Activated CD4-positive, CD25-positive, alpha-beta regulatory T cell treated with anti-CD3 and anti-CD28 coated beads, Interleukin-2, amount 50 U/mL, for 72 hours (primary cell): Measurements from ENCODE around the gene ELOVL6.
"Not testable (repeated sequence)": the region's sequence is repeated elsewhere in the genome, so short reads cannot be mapped to it uniquely, and the experiment has no call there.

Experiments used
- DNase-seq: peaks from one replicate; pipeline ENCODE4 v3.0.0; 2021

Gene ELOVL6

DNA sequence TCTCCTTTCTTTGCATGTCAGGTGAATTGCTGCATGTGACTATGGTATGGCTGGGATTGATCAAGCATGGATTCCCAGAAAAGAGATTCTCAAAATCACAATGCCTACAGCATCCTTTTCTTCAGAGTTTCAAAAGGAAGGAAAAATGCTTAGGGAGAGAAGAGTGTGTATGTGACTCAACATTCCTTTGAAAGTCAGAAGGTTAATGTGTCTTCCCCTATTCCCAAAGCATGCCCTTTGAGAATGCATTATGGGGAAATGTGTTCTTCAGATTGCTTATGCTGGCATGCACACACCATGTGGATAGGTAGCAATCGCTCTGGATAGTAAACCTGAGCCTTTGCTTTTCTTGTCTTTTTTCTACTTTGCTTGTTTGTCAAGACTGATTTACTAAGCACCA, 78.5 kb downstream of the ELOVL6 start:
- no peak for DNase-seq

DNA sequence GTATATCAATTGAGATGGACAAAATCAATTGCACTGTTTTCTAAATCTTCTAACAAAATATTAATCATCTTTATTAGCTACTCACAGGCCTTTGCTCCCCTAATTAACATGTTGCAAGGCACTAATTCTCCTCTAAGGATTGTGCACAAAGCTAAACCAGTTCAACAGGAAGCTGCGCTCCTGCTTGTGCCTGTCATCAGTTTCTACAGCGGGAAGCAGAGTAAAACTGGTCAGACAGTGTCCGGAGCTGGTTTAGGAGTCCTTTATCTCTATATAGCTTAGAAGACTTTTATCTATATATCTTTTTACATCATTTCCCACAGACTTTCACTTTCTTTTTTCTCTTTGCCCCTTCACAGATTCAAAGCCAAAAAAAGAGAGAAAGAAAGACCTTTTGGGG, 79.1 kb downstream of the ELOVL6 start:
- DNase-seq: no peak

DNA sequence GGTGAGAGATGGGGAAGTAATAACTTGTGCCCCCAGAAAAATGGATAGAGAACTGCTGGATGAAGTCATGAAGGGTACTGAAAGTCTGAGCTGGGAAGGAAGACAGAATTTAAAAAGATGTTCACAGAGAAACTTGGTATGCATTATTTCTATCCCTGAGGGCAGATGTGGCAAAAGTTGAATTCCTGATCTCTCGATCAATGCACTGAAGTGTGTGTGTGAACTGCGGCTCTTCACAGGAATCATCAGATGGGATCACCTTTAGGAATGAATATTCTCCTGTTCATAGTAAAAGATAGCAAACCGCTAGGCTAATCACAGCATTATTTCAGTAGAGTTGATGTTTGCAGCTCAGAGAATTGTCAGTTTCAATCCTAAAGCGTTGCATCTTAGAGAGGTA, 86.4 kb downstream of the ELOVL6 start:
- no peak for DNase-seq

- DNase-seq: no peak
These were observed 89.0 kb downstream of the ELOVL6 start for GRCh38 chr4:110109455-110109854.

DNA sequence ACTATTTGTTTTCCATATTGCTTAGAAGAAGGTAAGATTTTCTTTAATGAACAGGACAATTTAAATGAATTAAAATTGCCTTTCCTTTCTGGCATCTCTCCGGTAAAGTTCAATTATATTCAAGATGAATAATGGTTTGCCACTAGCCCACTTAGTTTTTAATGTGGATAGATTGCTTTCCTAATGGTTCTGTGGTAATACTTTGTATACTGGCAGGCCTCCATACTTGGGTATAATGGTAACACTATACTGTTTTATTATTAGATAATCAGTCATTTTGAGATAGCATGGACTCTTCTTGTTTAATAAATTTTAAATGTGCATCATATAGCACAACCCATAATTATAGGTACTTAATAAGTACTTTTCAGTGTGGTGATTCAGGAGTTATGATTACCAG, 89.5 kb downstream of the ELOVL6 start:
- DNase-seq: no peak

GRCh38 chr4:110108422-110108821, 90.0 kb downstream of the ELOVL6 start:
- no peak for DNase-seq

GRCh38 chr4:110107866-110108265, 90.5 kb downstream of the ELOVL6 start:
- DNase-seq: no peak

- no peak for DNase-seq
These were observed 91.5 kb downstream of the ELOVL6 start for GRCh38 chr4:110106931-110107296.

- no peak for DNase-seq
These were observed 93.8 kb downstream of the ELOVL6 start for GRCh38 chr4:110104661-110105060.

- no peak for DNase-seq
These were observed 98.8 kb downstream of the ELOVL6 start for GRCh38 chr4:110099638-110100037.

DNA sequence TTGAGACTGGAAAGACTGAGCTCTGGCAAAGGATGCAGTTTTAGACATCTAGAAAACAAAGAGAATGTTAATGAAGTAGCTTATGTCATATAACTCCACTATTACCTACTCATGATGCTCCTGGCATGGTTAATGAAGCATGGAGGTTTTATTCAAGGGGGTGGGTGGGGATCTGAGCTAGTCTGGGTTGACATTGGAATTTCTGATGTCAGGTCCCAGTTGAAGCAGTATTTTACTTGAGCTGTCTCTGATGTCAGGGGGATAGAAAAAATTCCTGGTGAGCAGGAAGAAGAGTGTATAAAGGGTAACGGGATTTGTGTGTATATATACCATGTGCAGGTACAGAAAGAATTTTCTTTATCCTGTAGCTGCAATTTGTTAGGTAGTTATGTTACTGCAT, 102.0 kb downstream of the ELOVL6 start:
- no peak for DNase-seq

DNA sequence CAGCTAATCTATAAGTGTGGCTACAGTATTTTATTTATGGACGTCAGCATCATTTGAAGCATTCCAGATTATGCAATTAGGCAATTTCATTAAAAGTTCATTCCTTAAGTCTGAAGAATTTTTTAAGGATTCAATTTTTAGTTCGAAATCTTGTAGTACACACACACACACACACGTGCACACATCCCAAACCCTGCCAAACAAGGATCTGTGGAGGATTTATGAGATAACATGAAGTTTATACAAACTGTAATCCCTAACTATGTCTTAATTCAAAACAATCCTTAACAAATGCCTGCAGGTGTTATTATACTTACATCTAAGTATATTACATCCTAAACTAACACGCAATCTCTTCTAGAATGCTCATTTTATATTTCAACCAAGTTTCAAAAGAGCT, 105.8 kb downstream of the ELOVL6 start:
- DNase-seq: no peak

- DNase-seq: no peak
These were observed 106.8 kb downstream of the ELOVL6 start for GRCh38 chr4:110091434-110092140.

DNA sequence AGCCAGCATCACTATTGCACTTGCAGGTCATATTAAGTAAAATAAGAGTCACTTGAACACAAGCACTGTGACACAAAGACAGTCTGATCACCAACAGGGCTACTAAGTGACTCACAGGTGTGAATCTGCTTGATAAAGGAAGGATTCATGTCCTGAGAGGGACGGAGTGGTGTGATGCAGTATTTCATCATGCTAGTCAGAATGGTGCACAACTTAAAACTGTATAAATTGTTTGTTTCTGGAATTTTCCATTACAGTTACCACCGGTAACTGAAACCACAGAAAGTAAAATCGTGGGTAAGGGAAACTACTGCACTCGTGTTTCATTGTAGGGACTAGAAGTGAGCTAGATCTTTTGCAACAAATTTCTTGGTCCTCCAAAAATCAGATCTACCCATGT, 109.7 kb downstream of the ELOVL6 start:
- DNase-seq: no peak

DNA sequence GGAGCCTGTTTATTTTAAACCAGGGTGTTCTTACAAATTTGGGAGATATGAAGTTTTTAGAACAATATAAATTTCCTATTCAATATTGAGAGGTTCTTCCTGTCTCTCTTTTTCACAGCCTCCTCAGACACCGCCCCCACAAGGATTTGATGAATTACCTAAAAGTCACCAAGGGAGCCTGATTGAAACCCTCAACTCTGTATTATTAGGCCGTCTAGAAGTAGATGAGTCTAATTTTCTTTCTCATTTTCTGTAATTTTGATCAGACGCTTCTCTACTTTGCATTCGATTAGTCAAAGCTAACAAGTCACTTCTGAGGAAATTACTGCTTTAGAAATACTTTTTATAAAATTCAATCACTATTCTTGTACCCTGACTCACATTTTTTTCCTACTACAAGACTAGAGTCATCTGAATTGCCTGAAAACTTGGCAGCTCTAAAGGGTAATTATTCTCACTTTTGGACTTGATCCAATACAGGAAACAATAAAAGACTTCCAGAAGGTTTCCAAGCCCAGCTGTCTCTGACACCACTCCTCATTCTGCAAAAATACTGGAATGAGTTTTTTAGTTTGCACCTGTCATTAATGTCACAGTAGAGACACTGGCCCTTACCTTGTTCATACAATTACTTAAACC, 111.2 kb downstream of the ELOVL6 start:
- DNase-seq: no peak

DNA sequence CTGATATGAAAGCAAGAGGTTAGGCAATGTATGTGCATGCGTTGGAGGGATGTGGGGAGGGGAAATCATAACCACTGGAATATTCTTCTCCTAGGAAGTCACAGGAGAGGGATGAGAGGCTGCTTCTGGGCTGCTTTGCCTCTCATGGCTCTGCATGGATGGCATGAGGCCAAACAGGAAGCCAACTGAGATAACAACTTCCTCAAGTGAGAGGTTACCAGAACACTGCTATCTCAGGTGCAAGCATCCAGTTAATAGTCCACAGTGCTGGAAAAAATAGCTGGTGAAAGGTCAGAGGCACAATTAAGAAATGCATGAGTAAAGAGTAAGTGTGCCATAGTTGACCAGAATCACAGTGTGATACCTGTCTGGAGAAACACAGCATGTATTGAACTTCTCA, 113.3 kb downstream of the ELOVL6 start:
- no peak for DNase-seq

DNA sequence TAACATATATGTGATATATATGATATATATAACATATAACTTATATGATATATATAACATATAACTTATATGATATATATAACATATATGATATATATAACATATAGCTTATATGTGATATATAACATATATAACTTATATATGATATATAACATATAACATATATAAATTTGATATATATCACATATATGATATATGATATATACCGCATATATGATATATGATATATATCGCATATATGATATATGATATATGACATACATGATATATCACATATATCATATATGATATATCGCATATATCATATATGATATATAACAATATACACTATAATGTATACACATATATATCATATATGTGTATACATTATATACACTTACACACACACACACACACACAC, 114.3 kb downstream of the ELOVL6 start:
- no peak for DNase-seq

GRCh38 chr4:110078148-110078547, 120.3 kb downstream of the ELOVL6 start:
- not testable (repeated sequence) for DNase-seq

DNA sequence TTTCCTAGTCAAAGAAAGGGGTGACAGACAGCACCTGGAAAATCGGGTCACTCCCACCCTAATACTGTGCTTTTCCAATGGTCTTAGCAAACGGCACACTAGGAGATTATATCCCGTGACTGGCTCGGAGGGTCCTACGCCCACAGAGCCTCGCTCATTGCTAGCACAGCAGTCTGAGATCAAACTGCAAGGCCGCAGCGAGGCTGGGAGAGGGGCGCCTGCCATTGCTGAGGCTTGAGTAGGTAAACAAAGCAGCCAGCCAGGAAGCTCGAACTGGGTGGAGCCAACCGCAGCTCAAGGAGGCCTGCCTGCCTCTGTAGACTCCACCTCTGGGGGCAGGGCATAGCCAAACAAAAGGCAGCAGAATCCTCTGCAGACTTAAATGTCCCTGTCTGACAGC, 121.6 kb downstream of the ELOVL6 start:
- DNase-seq: not testable (repeated sequence)

GRCh38 chr4:110075891-110076290, 122.5 kb downstream of the ELOVL6 start:
- no peak for DNase-seq

DNA sequence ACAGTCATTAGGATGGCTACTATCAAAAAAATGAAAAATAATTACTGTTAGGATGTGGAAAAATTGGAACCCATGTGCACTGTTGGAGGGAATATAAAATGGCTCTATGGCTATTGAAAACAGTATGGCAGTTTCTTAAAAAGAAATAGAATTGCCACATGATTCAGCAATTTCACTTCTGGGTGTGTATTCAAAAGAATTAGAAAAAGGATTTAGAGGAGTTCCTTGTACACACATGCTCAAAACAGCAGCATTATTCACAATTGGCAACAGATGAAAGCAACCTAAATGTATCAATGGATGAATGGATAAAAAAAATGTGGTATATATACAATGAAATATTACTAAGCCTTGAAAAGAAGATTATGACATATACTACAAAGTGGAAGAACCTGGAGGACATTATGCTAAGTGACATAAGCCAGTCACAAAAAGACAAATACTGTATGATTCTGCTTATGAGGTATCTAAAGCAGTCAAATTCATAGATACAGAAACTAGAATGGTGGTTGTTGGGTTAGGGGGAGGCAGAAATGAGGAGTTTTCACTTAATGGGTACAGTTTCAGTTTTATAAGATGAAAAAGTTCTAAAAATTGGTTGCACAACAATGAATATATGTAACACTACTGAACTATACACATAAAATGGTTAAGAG, 123.2 kb downstream of the ELOVL6 start:
- no peak for DNase-seq

- no peak for DNase-seq
These were observed 123.8 kb downstream of the ELOVL6 start for GRCh38 chr4:110074570-110074969.

GRCh38 chr4:110073053-110073845, 125.2 kb downstream of the ELOVL6 start:
- no peak for DNase-seq

- no peak for DNase-seq
These were observed 126.9 kb downstream of the ELOVL6 start for GRCh38 chr4:110071466-110071865.
